GM12878 (cell line): Measurements from ENCODE around the gene C18orf63. TPM values are rescaled to one million over a fixed set of nuclear protein-coding genes. Genes with fewer than 3 reads are reported as not detected.

Source experiments
- ATAC-seq: fragments of 200-7000 bp; cut with Tn5 transposase; 3 replicates; pipeline ENCODE4 v1.9.1; 2020; ENCODE audit warnings: mild to moderate bottlenecking, moderate library complexity
- BruUV-seq: library from RNA; stranded (reverse); fragments of 400-500 nt; replicated peaks from 2 replicates; lab custom pipeline; 2021; lab: Mats Ljungman, UMichigan
- CTCF ChIA-PET: fragments of 300-600 bp; sonication (Branson Sonifier 250); formaldehyde crosslinking; extraction: SDS; loops from one replicate; lab custom pipeline; 2021; ENCODE audit warnings: inconsistent platforms; lab: Yijun Ruan, JAX
- POLR2A ChIA-PET: fragments of 350-600 bp; formaldehyde crosslinking; extraction: SDS; loops from one replicate; lab custom pipeline; 2021; ENCODE audit warnings: inconsistent platforms; lab: Charles Lee
- RAD21 ChIA-PET: fragments of 300-600 bp; sonication (Branson Sonifier 250); formaldehyde crosslinking; loops from one replicate; lab custom pipeline; 2023; ENCODE audit warnings: antibody characterized with exemption; ENCODE audit not compliant: unreplicated experiment; lab: Charles Lee
- SMC1A ChIA-PET: fragments of 300-600 bp; sonication (Branson Sonifier 250); formaldehyde crosslinking; loops from one replicate; lab custom pipeline; 2023; ENCODE audit not compliant: unreplicated experiment, uncharacterized antibody; lab: Charles Lee
- DNase-seq: peaks from one replicate; pipeline ENCODE4 v3.0.0-alpha.2; 2011; ENCODE audit warnings: low read depth, low spot score
- FAIRE-seq: peaks from 3 replicates; lab custom pipeline; 2011; peaks lifted over from hg19 to GRCh38; lab: Jason Lieb, UNC
- H2AFZ ChIP-seq: 2 replicates; pipeline ENCODE4 v1.6.0; 2011; ENCODE audit warnings: low read depth, low read length, control low read depth; ENCODE audit not compliant: control insufficient read depth
- H3K27ac ChIP-seq: 2 replicates; pipeline ENCODE4 v1.5.1; 2011; ENCODE audit warnings: control low read depth; ENCODE audit not compliant: control insufficient read depth, insufficient read depth
- H3K27me3 ChIP-seq, 2 experiments: replicated peaks in 1 of 2; 2 replicates each; pipeline versions ENCODE4 v1.6.0 to v1.6.1; 2011; ENCODE audit warnings: low read length in 1 of 2; ENCODE audit not compliant: control insufficient read depth in 2 of 2, insufficient read depth in 2 of 2
- H3K36me3 ChIP-seq, 2 experiments: 2 replicates each; pipeline ENCODE4 v1.5.1; 2011; ENCODE audit warnings: low read length in 1 of 2; ENCODE audit not compliant: control insufficient read depth in 2 of 2, insufficient read depth in 2 of 2
- H3K4me1 ChIP-seq: 2 replicates; pipeline ENCODE4 v1.6.1; 2011; ENCODE audit warnings: mild to moderate bottlenecking, low read length, moderate library complexity, mixed read lengths; ENCODE audit not compliant: control insufficient read depth, insufficient read depth
- H3K4me2 ChIP-seq: 2 replicates; pipeline ENCODE4 v1.6.0; 2011; ENCODE audit warnings: control low read depth; ENCODE audit not compliant: control insufficient read depth, insufficient read depth
- H3K4me3 ChIP-seq: fragments of 200-600 bp; sonication (generic); 2 replicates; pipeline ENCODE4 v1.5.1; 2016
- H3K79me2 ChIP-seq: 2 replicates; pipeline ENCODE4 v1.6.0; 2011; ENCODE audit warnings: low read length; ENCODE audit not compliant: control insufficient read depth, insufficient read depth
- H3K9ac ChIP-seq: 2 replicates; pipeline ENCODE4 v1.8.0; 2011; ENCODE audit warnings: low read length, control low read depth, mixed read lengths; ENCODE audit not compliant: control insufficient read depth, insufficient read depth
- H3K9me3 ChIP-seq: replicated peaks from 3 replicates; pipeline ENCODE4 v1.5.1; 2011; ENCODE audit warnings: mild to moderate bottlenecking, low read length; ENCODE audit not compliant: control insufficient read depth, insufficient read depth
- H4K20me1 ChIP-seq: 2 replicates; pipeline ENCODE4 v1.6.0; 2011; ENCODE audit not compliant: control insufficient read depth, insufficient read depth
- BHLHE40 ChIP-seq, 2 experiments: fragments of 450-650 bp in 1 of 2; IDR thresholded peaks; 2 replicates each; pipeline ENCODE4 v1.6.1; 2011 to 2017; ENCODE audit warnings: low read depth in 2 of 2, borderline replicate concordance in 1 of 2, improper control_type of control experiment in 1 of 2, low read length in 1 of 2, mild to moderate bottlenecking in 1 of 2
- CBX3 ChIP-seq: fragments of 200-600 bp; sonication (generic); IDR thresholded peaks from 2 replicates; pipeline ENCODE4 v1.6.1; 2016; ENCODE audit warnings: low read depth, borderline replicate concordance
- GATAD2B ChIP-seq: fragments of 450-650 bp; conservative IDR thresholded peaks from 2 replicates; pipeline ENCODE4 v1.6.1; 2017; ENCODE audit warnings: low read depth, mild to moderate bottlenecking, moderate library complexity
- MEF2A ChIP-seq: IDR thresholded peaks from 2 replicates; pipeline ENCODE4 v1.6.1; 2011; ENCODE audit warnings: low read depth, mild to moderate bottlenecking, low read length, moderate library complexity; ENCODE audit not compliant: insufficient read depth
- MEF2B ChIP-seq: fragments of 450-650 bp; IDR thresholded peaks from 2 replicates; pipeline ENCODE4 v1.6.1; 2018; ENCODE audit warnings: mild to moderate bottlenecking, moderate library complexity; ENCODE audit not compliant: partially characterized antibody, poor library complexity, severe bottlenecking
- PAX8 ChIP-seq: fragments of 450-650 bp; IDR thresholded peaks from 2 replicates; pipeline ENCODE4 v1.6.1; 2017; ENCODE audit warnings: mild to moderate bottlenecking, moderate library complexity
- RAD21 ChIP-seq: IDR thresholded peaks from 2 replicates; pipeline ENCODE4 v1.6.1; 2011; ENCODE audit warnings: mild to moderate bottlenecking, low read depth, low read length, moderate library complexity; ENCODE audit not compliant: insufficient read depth
- SIN3A ChIP-seq: IDR thresholded peaks from 2 replicates; pipeline ENCODE4 v1.6.1; 2012; ENCODE audit warnings: low read depth, low read length, improper control_type of control experiment
- SP1 ChIP-seq: IDR thresholded peaks from one replicate; pipeline ENCODE4 v1.6.1; 2011; ENCODE audit warnings: low read depth, low read length
- USF2 ChIP-seq: IDR thresholded peaks from 2 replicates; pipeline ENCODE4 v1.6.1; 2011; ENCODE audit warnings: low read depth, low read length, improper control_type of control experiment, borderline replicate concordance
- YY1 ChIP-seq: IDR thresholded peaks from 2 replicates; pipeline ENCODE4 v1.6.1; 2011; ENCODE audit warnings: low read depth, mild to moderate bottlenecking, low read length
- ZNF24 ChIP-seq: fragments of 450-650 bp; IDR thresholded peaks from 2 replicates; pipeline ENCODE4 v1.6.1; 2017; ENCODE audit warnings: antibody characterized with exemption, mild to moderate bottlenecking
- ZNF384 ChIP-seq: IDR thresholded peaks from 2 replicates; pipeline ENCODE4 v1.6.1; 2012; ENCODE audit warnings: low read depth, mild to moderate bottlenecking, low read length, improper control_type of control experiment, borderline replicate concordance
- ZSCAN29 ChIP-seq: fragments of 450-650 bp; IDR thresholded peaks from 2 replicates; pipeline ENCODE4 v1.6.1; 2017; ENCODE audit warnings: mild to moderate bottlenecking, moderate library complexity
- ZZZ3 ChIP-seq: IDR thresholded peaks from 2 replicates; pipeline ENCODE4 v1.6.1; 2011; ENCODE audit warnings: low read depth; ENCODE audit not compliant: control insufficient read depth, insufficient read length
- WGBS: methylation state at CpG from one replicate; pipeline ENCODE4 v1.1.6; 2016; ENCODE audit warnings: low lambda C conversion rate; ENCODE audit not compliant: insufficient replicate concordance, insufficient coverage; ENCODE audit errors: missing lambda C conversion rate; 5-methylcytosine and 5-hydroxymethylcytosine counted together
- in situ Hi-C: fragments of 300-500 bp; cut with MboI; formaldehyde crosslinking; loops from 9 replicates; pipeline ENCODE4 v1.14.3; 2018; ENCODE audit warnings: mixed read lengths
- intact Hi-C: fragments of 100-400 bp; cut with micrococcal nuclease; formaldehyde crosslinking; loops from one replicate; pipeline ENCODE4 v1.14.2; 2022; ENCODE audit not compliant: unreplicated experiment
- polyA plus RNA-seq, 11 experiments: library from polyadenylated mRNA; depleted of rRNA in 4 of 11; unstranded in 6 of 11; stranded (reverse) in 5 of 11; fragments of >200 nt; fragmentation: Nextera tagmentation in 4 of 11; fragmentation: Illumina TruSeq in 1 of 11; extraction: Ambion mirVana in 4 of 11; extraction: Trizol in 1 of 11; gene quantifications; 1 replicate in 1 of 11; 2 replicates in 10 of 11; pipeline versions ENCODE4 v1.2.1 to v1.2.3, GENCODE V29; 2011 to 2016; ENCODE audit warnings: inconsistent platforms in 2 of 11, missing spikeins in 2 of 11, low read depth in 1 of 11
- total RNA-seq, 4 experiments: library from RNA; depleted of rRNA in 3 of 4; stranded (reverse); fragments of >200 nt in 3 of 4; fragmentation: Illumina TruSeq in 1 of 4; extraction: Trizol in 1 of 4; gene quantifications; 2 replicates each; pipeline versions ENCODE4 v1.2.1 to v1.2.3, GENCODE V29; 2013 to 2021
- TF ChIP-seq, protein P1 (sequence below): IDR thresholded peaks from 2 replicates; pipeline ENCODE4 v1.6.1; 2011; ENCODE audit warnings: low read depth, mild to moderate bottlenecking, low read length, moderate library complexity, borderline replicate concordance; ENCODE audit errors: extremely low read depth
- TF ChIP-seq, protein P2 (sequence below): fragments of 450-650 bp; conservative IDR thresholded peaks from 2 replicates; pipeline ENCODE4 v1.6.1; 2017; ENCODE audit warnings: mild to moderate bottlenecking, moderate library complexity
- TF ChIP-seq, protein P3 (sequence below): IDR thresholded peaks from 2 replicates; pipeline ENCODE4 v1.6.1; 2012; ENCODE audit warnings: low read length, inconsistent platforms

Gene C18orf63
- total and polyA plus RNA-seq, 10 of the 15 experiments (the other 5 are each of a cell fraction or from before 2014, with no cell fraction given), result not detected

- no peak for TF ChIP-seq SP1
- TF ChIP-seq MEF2B, result no peak
Observed at GRCh38 chr18:74329688-74330205, 14.1 kb downstream of the C18orf63 start (continued).

- no peaks in the 10 kb centered on the region for H3K36me3 ChIP-seq
- H2AFZ ChIP-seq, result no peak overlapping the region
- FAIRE-seq (no peak), DNase-seq (no peak), ATAC-seq (peak; percentile 79)
- peaks cover 3% of the 10 kb centered on the region; the same call in 2 of the 3 replicates for H3K9me3 ChIP-seq
- ChIA-PET RAD21 (no interaction called here), SMC1A (no interaction called here), POLR2A (no interaction called here), CTCF (no interaction called here)
- peaks cover 5% of the 10 kb centered on the region for H3K4me1 ChIP-seq
- no peaks in the 10 kb centered on the region for H4K20me1 ChIP-seq
- intact Hi-C loops, result no loop called here
- no peak overlapping the region for H3K4me2 ChIP-seq
- no peak overlapping the region for H3K27ac ChIP-seq
- no peak overlapping the region for H3K4me3 ChIP-seq
- no TSS peak for BruUV-seq
- no peaks in the 10 kb centered on the region for H3K27me3 ChIP-seq
- in situ Hi-C loops, result loop anchor here (5.0 kb wide), 1 partner anchor 134 kb away; no protein-coding TSS in a partner anchor
- no peak overlapping the region for H3K9ac ChIP-seq
- 9% methylated on average over 2 of the region's 2 CpGs for WGBS
- H3K79me2 ChIP-seq, result no peaks in the 10 kb centered on the region
- TF ChIP-seq, protein P1, sequence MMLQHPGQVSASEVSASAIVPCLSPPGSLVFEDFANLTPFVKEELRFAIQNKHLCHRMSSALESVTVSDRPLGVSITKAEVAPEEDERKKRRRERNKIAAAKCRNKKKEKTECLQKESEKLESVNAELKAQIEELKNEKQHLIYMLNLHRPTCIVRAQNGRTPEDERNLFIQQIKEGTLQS, result no peak
- TF ChIP-seq USF2 (no peak), MEF2A (no peak), ZZZ3 (no peak), CBX3 (no peak), ZNF384 (no peak), ZNF24 (no peak), PAX8 (no peak), ZSCAN29 (no peak), RAD21 (0 out of 2 replicates have a peak, but pooled peaks have one; percentile 27), YY1 (0 out of 2 replicates have a peak, but pooled peaks have one; percentile 17), GATAD2B (no peak), SIN3A (no peak), BHLHE40 (IDR thresholded peaks at IDR 0.05; ENCODE audit: borderline replicate concordance in 1 of 2, low read depth in 2 of 2, low read length in 1 of 2) (no peak)
- TF ChIP-seq, protein P2, sequence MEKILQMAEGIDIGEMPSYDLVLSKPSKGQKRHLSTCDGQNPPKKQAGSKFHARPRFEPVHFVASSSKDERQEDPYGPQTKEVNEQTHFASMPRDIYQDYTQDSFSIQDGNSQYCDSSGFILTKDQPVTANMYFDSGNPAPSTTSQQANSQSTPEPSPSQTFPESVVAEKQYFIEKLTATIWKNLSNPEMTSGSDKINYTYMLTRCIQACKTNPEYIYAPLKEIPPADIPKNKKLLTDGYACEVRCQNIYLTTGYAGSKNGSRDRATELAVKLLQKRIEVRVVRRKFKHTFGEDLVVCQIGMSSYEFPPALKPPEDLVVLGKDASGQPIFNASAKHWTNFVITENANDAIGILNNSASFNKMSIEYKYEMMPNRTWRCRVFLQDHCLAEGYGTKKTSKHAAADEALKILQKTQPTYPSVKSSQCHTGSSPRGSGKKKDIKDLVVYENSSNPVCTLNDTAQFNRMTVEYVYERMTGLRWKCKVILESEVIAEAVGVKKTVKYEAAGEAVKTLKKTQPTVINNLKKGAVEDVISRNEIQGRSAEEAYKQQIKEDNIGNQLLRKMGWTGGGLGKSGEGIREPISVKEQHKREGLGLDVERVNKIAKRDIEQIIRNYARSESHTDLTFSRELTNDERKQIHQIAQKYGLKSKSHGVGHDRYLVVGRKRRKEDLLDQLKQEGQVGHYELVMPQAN, result no peak
- TF ChIP-seq, protein P3, sequence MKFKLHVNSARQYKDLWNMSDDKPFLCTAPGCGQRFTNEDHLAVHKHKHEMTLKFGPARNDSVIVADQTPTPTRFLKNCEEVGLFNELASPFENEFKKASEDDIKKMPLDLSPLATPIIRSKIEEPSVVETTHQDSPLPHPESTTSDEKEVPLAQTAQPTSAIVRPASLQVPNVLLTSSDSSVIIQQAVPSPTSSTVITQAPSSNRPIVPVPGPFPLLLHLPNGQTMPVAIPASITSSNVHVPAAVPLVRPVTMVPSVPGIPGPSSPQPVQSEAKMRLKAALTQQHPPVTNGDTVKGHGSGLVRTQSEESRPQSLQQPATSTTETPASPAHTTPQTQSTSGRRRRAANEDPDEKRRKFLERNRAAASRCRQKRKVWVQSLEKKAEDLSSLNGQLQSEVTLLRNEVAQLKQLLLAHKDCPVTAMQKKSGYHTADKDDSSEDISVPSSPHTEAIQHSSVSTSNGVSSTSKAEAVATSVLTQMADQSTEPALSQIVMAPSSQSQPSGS, result no peak
Observed at GRCh38 chr18:74331404-74331803, 15.8 kb downstream of the C18orf63 start.
